HPDE6-E6E7 (cell line): ENCODE measurements around the gene USH2A.
A peak's percentile ranks its signal among the peaks of the same experiment; 100 is the strongest.

ENCODE experiments used
- DNase-seq: peaks from one replicate; pipeline ENCODE4 v3.0.0; 2011; ENCODE audit warnings: missing footprints; ENCODE audit errors: extremely low spot score

USH2A gene, protein sequence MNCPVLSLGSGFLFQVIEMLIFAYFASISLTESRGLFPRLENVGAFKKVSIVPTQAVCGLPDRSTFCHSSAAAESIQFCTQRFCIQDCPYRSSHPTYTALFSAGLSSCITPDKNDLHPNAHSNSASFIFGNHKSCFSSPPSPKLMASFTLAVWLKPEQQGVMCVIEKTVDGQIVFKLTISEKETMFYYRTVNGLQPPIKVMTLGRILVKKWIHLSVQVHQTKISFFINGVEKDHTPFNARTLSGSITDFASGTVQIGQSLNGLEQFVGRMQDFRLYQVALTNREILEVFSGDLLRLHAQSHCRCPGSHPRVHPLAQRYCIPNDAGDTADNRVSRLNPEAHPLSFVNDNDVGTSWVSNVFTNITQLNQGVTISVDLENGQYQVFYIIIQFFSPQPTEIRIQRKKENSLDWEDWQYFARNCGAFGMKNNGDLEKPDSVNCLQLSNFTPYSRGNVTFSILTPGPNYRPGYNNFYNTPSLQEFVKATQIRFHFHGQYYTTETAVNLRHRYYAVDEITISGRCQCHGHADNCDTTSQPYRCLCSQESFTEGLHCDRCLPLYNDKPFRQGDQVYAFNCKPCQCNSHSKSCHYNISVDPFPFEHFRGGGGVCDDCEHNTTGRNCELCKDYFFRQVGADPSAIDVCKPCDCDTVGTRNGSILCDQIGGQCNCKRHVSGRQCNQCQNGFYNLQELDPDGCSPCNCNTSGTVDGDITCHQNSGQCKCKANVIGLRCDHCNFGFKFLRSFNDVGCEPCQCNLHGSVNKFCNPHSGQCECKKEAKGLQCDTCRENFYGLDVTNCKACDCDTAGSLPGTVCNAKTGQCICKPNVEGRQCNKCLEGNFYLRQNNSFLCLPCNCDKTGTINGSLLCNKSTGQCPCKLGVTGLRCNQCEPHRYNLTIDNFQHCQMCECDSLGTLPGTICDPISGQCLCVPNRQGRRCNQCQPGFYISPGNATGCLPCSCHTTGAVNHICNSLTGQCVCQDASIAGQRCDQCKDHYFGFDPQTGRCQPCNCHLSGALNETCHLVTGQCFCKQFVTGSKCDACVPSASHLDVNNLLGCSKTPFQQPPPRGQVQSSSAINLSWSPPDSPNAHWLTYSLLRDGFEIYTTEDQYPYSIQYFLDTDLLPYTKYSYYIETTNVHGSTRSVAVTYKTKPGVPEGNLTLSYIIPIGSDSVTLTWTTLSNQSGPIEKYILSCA (N-terminal part only)

DNA sequence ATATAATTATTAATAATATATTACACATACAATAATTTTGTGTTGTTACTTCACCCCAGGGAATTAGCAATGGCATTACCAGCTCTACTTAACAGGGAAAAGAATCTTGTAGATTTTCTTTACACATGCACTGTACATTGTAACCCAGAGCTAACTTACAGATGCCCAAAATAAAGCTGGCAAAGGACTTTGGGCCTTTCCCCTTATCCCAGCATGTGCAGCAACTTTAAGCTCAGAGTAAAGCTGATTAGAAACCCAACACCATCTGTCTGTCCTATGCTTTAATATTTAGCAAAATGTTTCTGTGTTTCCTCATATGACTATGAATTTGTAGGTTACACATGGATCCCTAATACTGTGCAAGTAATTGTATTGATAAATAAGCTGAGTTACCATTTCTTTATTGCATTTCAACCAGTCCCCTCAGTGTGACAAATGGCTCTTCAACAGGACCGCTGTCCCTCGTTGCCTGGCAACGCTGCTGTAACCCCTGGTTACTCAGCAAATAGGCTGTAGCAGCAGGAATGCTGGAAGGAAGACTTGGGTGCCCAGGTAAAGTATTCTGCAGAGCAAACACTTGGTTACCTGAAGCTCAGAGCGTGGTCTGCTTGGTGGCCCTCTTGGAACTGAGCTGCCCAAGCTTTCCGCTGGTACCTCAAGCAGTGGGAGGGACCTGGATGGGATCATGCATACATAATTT, at the start of gene USH2A:
Gene USH2A, minus strand, starts transcription at position 628 of the 700 bp plus-strand sequence. CDS start 1,112 bp downstream, outside the sequence.
- DNase-seq = no peak

DNA sequence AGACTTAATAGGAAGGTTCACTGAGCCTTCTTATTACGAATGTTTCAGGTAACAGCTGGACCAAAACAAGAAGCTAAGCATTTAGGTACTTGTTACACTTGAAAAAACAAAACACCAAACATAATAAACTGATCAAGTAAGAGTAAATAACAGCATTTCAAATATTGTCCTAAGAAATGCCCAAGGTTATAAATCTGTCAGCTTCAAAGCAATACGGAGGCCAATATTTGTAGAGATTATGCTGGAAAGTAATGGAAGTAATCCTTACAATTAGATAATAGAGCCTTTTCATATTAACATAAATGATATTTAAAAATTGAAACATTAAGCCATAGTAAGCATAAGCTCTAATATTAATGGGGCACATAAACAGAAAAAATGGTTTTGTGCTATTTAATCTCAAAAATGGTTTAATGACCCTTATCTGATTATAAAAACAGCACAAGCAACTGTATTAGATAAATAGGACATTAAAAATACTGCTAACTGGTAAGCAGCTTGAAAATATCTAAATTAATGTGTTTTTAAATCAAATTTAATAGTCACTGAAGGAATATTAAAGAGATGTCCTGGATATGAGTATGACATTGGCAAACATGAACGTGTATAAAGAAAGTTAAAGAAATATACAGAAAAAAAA, 43.0 kb upstream of the USH2A start:
- DNase-seq = no peak

- peak; percentile 6 for DNase-seq
Observed at GRCh38 chr1:216464489-216464888, 41.2 kb upstream of the USH2A start.

GRCh38 chr1:216462066-216462775, 39.0 kb upstream of the USH2A start:
- no peak for DNase-seq

- no peak for DNase-seq
Observed at GRCh38 chr1:216461466-216461865, 38.2 kb upstream of the USH2A start.

DNA sequence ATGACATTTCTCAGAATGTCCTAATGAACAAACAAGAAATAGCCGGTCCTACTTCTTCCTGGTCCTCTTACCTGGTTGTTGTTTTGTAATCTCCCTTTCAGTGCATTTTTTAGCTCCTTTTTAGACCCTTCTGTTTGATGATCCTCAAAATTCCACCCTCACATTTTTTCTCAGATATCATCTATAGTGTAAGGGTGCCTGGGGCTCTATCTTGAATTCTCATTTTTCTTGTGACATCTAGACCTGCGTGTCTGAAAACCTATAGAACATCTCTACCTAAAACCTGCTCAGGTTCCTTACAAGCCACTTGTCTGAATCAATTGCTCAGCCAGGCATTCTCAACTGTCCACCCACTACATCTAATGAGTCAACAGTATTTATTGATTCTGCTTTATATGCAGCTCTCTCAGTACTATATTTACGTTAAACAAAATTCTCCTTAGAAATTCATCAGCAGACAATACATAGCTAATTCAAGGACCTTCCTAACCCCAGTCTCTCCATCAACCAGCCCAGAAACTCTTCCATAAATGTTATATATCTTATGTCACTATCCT, 36.5 kb upstream of the USH2A start:
- no peak for DNase-seq

DNA sequence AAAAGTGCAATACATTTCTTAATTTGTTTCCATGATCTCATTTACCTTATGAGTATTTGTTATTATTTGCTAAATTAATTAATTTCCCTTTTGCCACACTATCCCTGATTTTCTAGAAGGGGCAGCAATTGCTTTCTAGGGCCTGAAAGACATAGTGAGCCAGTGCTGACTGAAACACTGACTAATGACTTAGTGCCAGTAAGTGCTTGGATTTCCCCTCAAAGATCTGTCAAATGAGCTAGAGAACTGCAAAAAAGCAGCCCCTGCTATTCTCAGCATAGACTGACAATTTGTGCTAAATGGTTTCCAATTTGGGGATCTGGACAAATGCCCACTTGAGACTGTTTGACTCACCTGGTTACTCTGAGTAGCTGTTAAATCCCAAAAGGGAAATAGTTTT, 35.6 kb upstream of the USH2A start:
- DNase-seq = no peak

- DNase-seq = no peak
Observed at GRCh38 chr1:216457356-216457755, 34.1 kb upstream of the USH2A start.

DNA sequence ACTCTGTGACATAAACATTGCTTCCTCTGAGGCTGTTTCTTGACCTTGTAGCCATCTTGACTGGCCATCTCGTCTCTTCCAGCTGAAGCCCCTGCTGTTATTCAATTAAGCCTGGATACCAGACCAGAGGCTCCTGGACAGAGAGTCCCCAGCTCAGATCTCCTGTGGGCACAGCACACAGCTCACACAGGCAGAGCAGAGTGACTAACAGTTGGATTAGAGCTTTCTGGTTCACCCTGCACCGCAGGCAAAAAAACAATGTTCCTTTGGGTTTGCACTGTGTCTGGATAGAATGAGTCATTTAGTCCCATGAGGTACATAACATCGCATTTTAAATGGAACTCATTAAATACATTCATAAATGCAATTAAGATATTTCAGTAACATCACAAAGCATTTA, 33.4 kb upstream of the USH2A start:
- peak; percentile 19 for DNase-seq

- DNase-seq = no peak
Observed at GRCh38 chr1:216453777-216454176, 30.5 kb upstream of the USH2A start.

GRCh38 chr1:216450227-216450626, 27.0 kb upstream of the USH2A start:
- DNase-seq = no peak

DNA sequence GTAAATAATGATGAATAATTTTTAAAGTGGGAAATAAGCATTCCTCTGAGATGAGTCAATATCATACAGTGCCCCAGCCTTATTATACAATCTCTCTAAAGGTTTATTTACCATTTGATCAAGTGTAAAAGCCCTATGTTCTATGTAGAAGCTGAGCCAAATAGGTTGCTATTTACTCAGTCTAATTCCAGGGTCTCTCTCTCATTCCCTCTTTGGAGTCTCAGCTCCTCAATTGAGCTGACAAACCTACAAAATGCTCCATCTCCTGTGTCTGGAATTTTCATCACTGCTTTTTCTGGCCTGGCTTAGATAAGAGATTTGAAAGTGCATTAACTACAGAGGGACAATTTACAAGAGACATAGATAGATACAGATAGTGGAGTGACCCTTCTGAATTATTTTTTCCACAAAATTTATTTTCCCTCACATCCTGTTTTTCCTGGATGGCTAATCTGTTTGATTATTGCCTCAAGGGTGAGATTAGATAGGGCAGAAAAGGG, 24.8 kb upstream of the USH2A start:
- no peak for DNase-seq

- no peak for DNase-seq
Observed at GRCh38 chr1:216437603-216438002, 14.4 kb upstream of the USH2A start.

GRCh38 chr1:216434232-216434631, 11.0 kb upstream of the USH2A start:
- DNase-seq = no peak

GRCh38 chr1:216433175-216433574, 9.9 kb upstream of the USH2A start:
- no peak for DNase-seq

DNA sequence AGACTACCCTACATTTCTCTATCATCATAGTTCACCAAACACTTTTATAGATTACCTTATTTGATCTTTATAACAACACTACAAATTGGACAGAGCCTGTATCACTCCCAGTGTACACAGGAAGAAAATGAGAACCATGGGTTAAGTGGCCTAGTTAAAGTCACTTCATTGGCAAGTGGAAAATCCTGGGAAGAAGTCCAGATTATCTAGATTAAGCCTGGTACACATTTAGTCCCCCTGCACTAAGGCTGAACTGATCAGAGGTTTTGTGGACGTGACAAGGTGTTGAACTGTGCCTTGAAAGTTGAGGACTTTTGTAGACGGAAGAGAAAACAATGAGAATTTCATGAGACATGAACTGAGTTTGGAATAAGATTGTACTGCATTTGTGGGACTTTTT, 7.5 kb upstream of the USH2A start:
- DNase-seq = no peak

DNA sequence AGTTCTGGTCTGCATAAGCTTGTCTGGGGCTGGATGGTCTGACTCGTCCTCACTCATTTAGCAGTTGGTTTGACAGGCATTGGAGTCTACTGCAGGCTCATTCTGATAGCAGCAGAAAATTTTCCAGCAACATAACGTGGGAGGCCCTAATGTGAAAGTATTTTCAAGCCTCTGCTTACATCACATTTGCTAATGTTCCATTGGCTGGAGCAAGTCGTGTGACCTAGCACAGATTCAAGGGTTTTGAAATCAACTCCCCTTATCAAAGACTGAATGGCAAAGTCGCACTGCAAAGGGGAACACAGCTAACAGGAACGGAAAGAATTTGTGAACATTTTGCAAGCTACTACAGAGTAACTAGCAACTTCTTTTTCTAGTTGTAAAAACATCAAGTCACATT, 2.3 kb upstream of the USH2A start:
- no peak for DNase-seq

DNA sequence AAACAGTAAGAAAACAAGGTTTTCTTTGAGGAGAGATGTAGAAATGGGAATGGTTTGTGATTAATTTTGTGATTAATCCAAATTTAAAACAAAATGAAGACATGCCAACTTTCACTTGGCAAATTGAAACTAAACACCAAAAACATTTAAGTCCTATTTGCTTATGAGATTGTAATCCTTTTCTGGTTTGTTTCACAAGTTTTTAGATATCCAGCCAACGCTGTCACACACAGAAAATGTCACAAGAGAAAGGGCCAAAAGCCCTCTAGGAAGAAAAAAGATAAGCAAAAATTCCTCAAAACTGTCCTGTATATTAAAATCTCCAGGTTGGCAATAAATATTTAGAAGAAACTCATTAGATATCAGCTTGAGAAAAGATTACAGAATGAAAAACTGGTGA, 2.5 kb downstream of the USH2A start:
- no peak for DNase-seq

DNA sequence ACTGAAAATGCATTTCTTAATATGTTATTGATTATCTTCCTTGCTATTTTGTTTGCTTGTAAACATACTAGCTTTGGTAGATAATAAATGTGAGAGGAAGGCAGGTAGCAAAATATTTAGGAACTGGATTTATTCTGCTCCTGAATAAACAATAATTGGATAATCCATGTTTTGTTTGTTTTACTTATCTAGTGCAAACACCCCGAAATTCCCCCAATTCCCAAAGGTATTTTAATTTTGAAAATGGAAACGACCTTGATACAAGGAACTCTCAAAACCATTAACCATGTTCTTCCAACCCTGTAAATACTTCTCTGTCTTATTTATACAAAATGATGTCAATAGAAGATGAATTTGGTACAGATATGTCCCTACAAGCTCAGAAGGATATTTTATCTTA, 3.0 kb downstream of the USH2A start:
- no peak for DNase-seq

DNA sequence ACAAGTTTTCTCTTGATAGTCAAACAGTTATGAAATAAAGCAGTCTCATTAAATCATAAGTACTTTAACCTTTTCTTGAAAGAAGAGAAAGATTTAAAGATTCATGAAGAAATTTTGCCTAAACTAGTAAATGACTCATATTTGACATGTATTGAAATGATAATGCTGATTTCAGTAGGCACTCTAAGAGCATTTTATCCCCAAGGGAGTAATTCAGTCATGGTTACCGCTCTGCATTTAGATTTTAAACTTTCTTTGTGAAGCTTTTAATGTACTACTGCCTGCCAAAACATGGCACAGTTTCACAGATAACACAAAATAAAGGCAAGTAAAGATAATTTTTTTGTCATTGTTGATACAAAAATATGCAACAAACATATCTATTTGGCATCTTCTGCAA, 6.8 kb downstream of the USH2A start:
- no peak for DNase-seq
